ENCODE measurements around the gene BACH2. TPM values are rescaled to one million over a fixed set of nuclear protein-coding genes. Genes with fewer than 3 reads are reported as not detected.

BACH2 gene
- total and polyA plus RNA-seq, 2 of the 8 experiments (the other 6 are each of a cell fraction or from before 2014, with no cell fraction given), result 1.9 to 5.9 TPM

- Histone ChIP-seq H4K20me1 (replicated peaks in 1 of 2; ENCODE audit: control insufficient read depth in 1 of 2, insufficient read depth in 2 of 2, low read length in 2 of 2) (no peaks in the 10 kb centered on the region), H2BK12ac (ENCODE audit: low read depth, low read length) (no peak overlapping the region), H2BK15ac (ENCODE audit: low read length) (no peak overlapping the region), H3K4me2 (ENCODE audit: insufficient read depth in 1 of 2, low read depth in 2 of 2, low read length in 2 of 2) (no peak overlapping the region), H3K27me3 (replicated peaks in 1 of 4; ENCODE audit: control insufficient read depth in 3 of 4, extremely low read depth in 1 of 4, insufficient read depth in 3 of 4, low read length in 3 of 4) (no peaks in the 10 kb centered on the region), H4K5ac (ENCODE audit: insufficient read length, low read depth, low read length) (no peak overlapping the region), H2BK120ac (replicated peaks; ENCODE audit: low read depth, low read length) (no peak overlapping the region), H3K9me3 (ENCODE audit: insufficient read depth in 2 of 2, low read depth in 1 of 2, low read length in 1 of 2) (peaks cover 16% of the 10 kb centered on the region in 2 experiments), H2BK20ac (ENCODE audit: low read length) (no peak overlapping the region), H3K4me1 (replicated peaks in 1 of 4; ENCODE audit: control insufficient read depth in 3 of 4, insufficient read depth in 4 of 4, low read length in 3 of 4) (no peaks in the 10 kb centered on the region), H3K23ac (ENCODE audit: insufficient read length) (no peak overlapping the region), H3K56ac (replicated peaks; ENCODE audit: insufficient read length, low read depth, low read length) (no peak overlapping the region), H3K18ac (ENCODE audit: extremely low read depth, low read length) (no peak overlapping the region), H2BK5ac (ENCODE audit: low read depth, low read length) (no peak overlapping the region), H2AFZ (ENCODE audit: low read length) (no peak overlapping the region), H3K79me2 (ENCODE audit: control insufficient read depth in 1 of 2, insufficient read depth in 2 of 2, low read length in 2 of 2) (no peaks in the 10 kb centered on the region), H3K4ac (replicated peaks; ENCODE audit: insufficient read length, low read depth, low read length) (no peak overlapping the region), H4K8ac (ENCODE audit: extremely low read depth, insufficient read depth, low read length) (no peak overlapping the region), H3K36me3 (ENCODE audit: control insufficient read depth in 2 of 4, insufficient read depth in 4 of 4, low read length in 3 of 4) (no peaks in the 10 kb centered on the region; a peak in 1 of 8 replicates), H3K9ac (replicated peaks in 1 of 4; ENCODE audit: extremely low read depth in 1 of 4, low read depth in 3 of 4, low read length in 3 of 4) (no peak overlapping the region), H2AK5ac (ENCODE audit: low read depth, low read length) (no peak overlapping the region), H4K91ac (replicated peaks; ENCODE audit: insufficient read length, low read length) (no peak overlapping the region), H3K79me1 (ENCODE audit: low read depth, low read length) (no peaks in the 10 kb centered on the region), H3K4me3 (ENCODE audit: extremely low read depth in 1 of 4, insufficient read depth in 2 of 4, low read depth in 3 of 4, low read length in 4 of 4) (0 out of 8 replicates have a peak overlapping the region, but pooled peaks of 1 of the 4 experiments have one; percentile 9), H3K14ac (ENCODE audit: insufficient read length) (no peak overlapping the region), H3K23me2 (ENCODE audit: low read depth, low read length) (no peaks in the 10 kb centered on the region), H3K27ac (ENCODE audit: low read depth, low read length) (no peak overlapping the region)
- 93% methylated on average over 5 of the region's 5 CpGs; no CpG with 5 or more reads in 1 of the 2 experiments for WGBS, 2 experiments (ENCODE audit: extremely low coverage in 1 of 2, insufficient coverage in 1 of 2, insufficient read length in 1 of 2, insufficient replicate concordance in 2 of 2, low coverage in 1 of 2, low lambda C conversion rate in 2 of 2, missing lambda C conversion rate in 1 of 2)
- DNase-seq (ENCODE audit: low read depth in 1 of 2, low spot score in 2 of 2) (no peak), FAIRE-seq (no peak)
- ChIA-PET CTCF (ENCODE audit: partially characterized antibody) (no interaction called here), POLR2A (ENCODE audit: partially characterized antibody) (no interaction called here)
- TF ChIP-seq CBX8 (IDR thresholded peaks at IDR 0.05; ENCODE audit: borderline replicate concordance, low read depth, low read length), result no peak
- no peak for TF ChIP-seq SRF (IDR thresholded peaks at IDR 0.05; ENCODE audit: low read depth, low read length)
- no peak for TF ChIP-seq TCF12 (IDR thresholded peaks at IDR 0.05; ENCODE audit: low read depth, low read length)
- no peak for TF ChIP-seq JUN (IDR thresholded peaks at IDR 0.05; ENCODE audit: low read depth, low read length)
- no peak for TF ChIP-seq GABPA (IDR thresholded peaks at IDR 0.05; ENCODE audit: borderline replicate concordance, insufficient read depth, low read length)
- no peak for TF ChIP-seq MAX (IDR thresholded peaks at IDR 0.05)
Observed at GRCh38 chr6:90053614-90054013, 243.0 kb downstream of the BACH2 start.
